Epithelial cell of proximal tubule (primary cell): Measurements from ENCODE around the gene RPTOR. TPM values are rescaled to one million over a fixed set of nuclear protein-coding genes. Genes with fewer than 3 reads are reported as not detected.

Experiments used
- DNase-seq: peaks from one replicate; pipeline ENCODE4 v3.0.0-alpha.2; 2011; ENCODE audit warnings: low read depth
- H3K4me3 ChIP-seq: 2 replicates; pipeline ENCODE4 v1.5.1; 2011; ENCODE audit warnings: low read depth, mild to moderate bottlenecking, low read length
- CTCF ChIP-seq: conservative IDR thresholded peaks from 2 replicates; pipeline ENCODE4 v1.5.1; 2012; ENCODE audit warnings: low read depth, mild to moderate bottlenecking, low read length
- total RNA-seq: library from RNA; depleted of rRNA; stranded (reverse); fragments of >200 nt; gene quantifications from 2 replicates; pipeline ENCODE4 v1.2.3, GENCODE V29; 2015

The RPTOR gene
- total RNA-seq, 1 donor from 2014 or later = 24.4 TPM

- H3K4me3 ChIP-seq = no peak overlapping the region
- TF ChIP-seq CTCF = no peak
- DNase-seq = no peak
Measured at GRCh38 chr17:80708480-80708879, 163.8 kb downstream of the RPTOR start.

GRCh38 chr17:80709090-80709695 lies 164.6 kb downstream of the RPTOR start:
- no peak overlapping the region for H3K4me3 ChIP-seq
- TF ChIP-seq CTCF = no peak
- DNase-seq = no peak

GRCh38 chr17:80710714-80711302 lies 166.2 kb downstream of the RPTOR start:
- H3K4me3 ChIP-seq = no peak overlapping the region
- no peak for TF ChIP-seq CTCF
- DNase-seq = no peak

GRCh38 chr17:80712089-80712488 lies 167.5 kb downstream of the RPTOR start:
- H3K4me3 ChIP-seq = no peak overlapping the region
- DNase-seq = no peak
- TF ChIP-seq CTCF = no peak

GRCh38 chr17:80712606-80713005 lies 168.0 kb downstream of the RPTOR start:
- no peak overlapping the region for H3K4me3 ChIP-seq
- no peak for TF ChIP-seq CTCF
- DNase-seq = no peak

GRCh38 chr17:80716986-80717719 lies 172.5 kb downstream of the RPTOR start:
- TF ChIP-seq CTCF = no peak
- no peak overlapping the region for H3K4me3 ChIP-seq
- no peak for DNase-seq

GRCh38 chr17:80717720-80718083 lies 173.1 kb downstream of the RPTOR start:
- no peak overlapping the region for H3K4me3 ChIP-seq
- no peak for DNase-seq
- TF ChIP-seq CTCF = no peak
